GM21390 (cell line): ENCODE results near the gene JTB.

Experiments
- ATAC-seq: cut with Tn5 transposase; IDR thresholded peaks from one replicate; pipeline ENCODE4 v1.9.1; 2021; ENCODE audit not compliant: unreplicated experiment

JTB gene

GRCh38 chr1:153956997-153957715 lies 20.3 kb downstream of the JTB start:
- ATAC-seq = no peak

- ATAC-seq = no peak
Measured at GRCh38 chr1:153954826-153955225, 22.6 kb downstream of the JTB start.

GRCh38 chr1:153953859-153954365 lies 23.6 kb downstream of the JTB start:
- no peak for ATAC-seq

GRCh38 chr1:153951801-153952200 lies 25.7 kb downstream of the JTB start:
- ATAC-seq = no peak

GRCh38 chr1:153951183-153951582 lies 26.3 kb downstream of the JTB start:
- ATAC-seq = no peak

GRCh38 chr1:153946622-153947241 lies 30.7 kb downstream of the JTB start, which contains the start of gene DENND4B:
Gene DENND4B, minus strand, starts transcription at chr1:153946718. Its CDS starts 2,344 bp downstream, at chr1:153944374.
- ATAC-seq = peak; percentile 66

- peak; percentile 61 for ATAC-seq
Measured at GRCh38 chr1:153945795-153946621, 31.5 kb downstream of the JTB start.

- peak; percentile 8 for ATAC-seq
Measured at GRCh38 chr1:153945131-153945794, 32.2 kb downstream of the JTB start.

GRCh38 chr1:153944827-153945117 lies 32.7 kb downstream of the JTB start:
- no peak for ATAC-seq

- ATAC-seq = no peak
Measured at GRCh38 chr1:153944005-153944826, 33.3 kb downstream of the JTB start.

GRCh38 chr1:153942766-153943549 lies 34.5 kb downstream of the JTB start:
- no peak for ATAC-seq

GRCh38 chr1:153941826-153942725 lies 35.4 kb downstream of the JTB start:
- ATAC-seq = no peak

- no peak for ATAC-seq
Measured at GRCh38 chr1:153940756-153941155, 36.7 kb downstream of the JTB start.

GRCh38 chr1:153939476-153939875 lies 38.0 kb downstream of the JTB start:
- ATAC-seq = no peak

GRCh38 chr1:153938996-153939395 lies 38.5 kb downstream of the JTB start:
- no peak for ATAC-seq

- ATAC-seq = no peak
Measured at GRCh38 chr1:153937331-153937730, 40.1 kb downstream of the JTB start.

- ATAC-seq = no peak
Measured at GRCh38 chr1:153936011-153936802, 41.3 kb downstream of the JTB start.

GRCh38 chr1:153934746-153935145 lies 42.7 kb downstream of the JTB start:
- ATAC-seq = no peak
